ENCODE data around the gene ABCC2. TPM values are rescaled to one million over a fixed set of nuclear protein-coding genes. Genes with fewer than 3 reads are reported as not detected.

ABCC2 gene
- total RNA-seq, 1 experiment from 2014 or later = 1.3 TPM

GRCh38 chr10:99777918-99778714 is 4.3 kb upstream of the ABCC2 start:
- CTCF ChIA-PET = interaction anchor here (0.6 kb wide), 1 partner anchor 556 kb away, joined by 5 read pairs; no protein-coding TSS in a partner anchor
- Histone ChIP-seq H3K9me3 (ENCODE audit: low read depth, low read length, poor library complexity, severe bottlenecking) (no peaks in the 10 kb centered on the region), H3K27me3 (replicated peaks; ENCODE audit: insufficient read depth, low read depth, low read length, poor library complexity) (no peaks in the 10 kb centered on the region), H3K4me1 (ENCODE audit: insufficient read depth, low read length, poor library complexity, severe bottlenecking) (peaks cover 31% of the 10 kb centered on the region), H3K36me3 (ENCODE audit: insufficient read depth, low read length, poor library complexity, severe bottlenecking) (no peaks in the 10 kb centered on the region), H3K4me3 (ENCODE audit: low read depth, low read length, poor library complexity, severe bottlenecking) (no peak overlapping the region), H3K27ac (ENCODE audit: low read depth, low read length, poor library complexity, severe bottlenecking) (peak overlapping the region; percentile 74)
- BruUV-seq (replicated peaks) = no TSS peak
- TF ChIP-seq CTCF (conservative IDR thresholded peaks at IDR 0.05; ENCODE audit: low read depth, low read length) = no peak
- TF ChIP-seq EZH2 (IDR thresholded peaks at IDR 0.05; ENCODE audit: borderline replicate concordance, low read depth, low read length, poor library complexity, severe bottlenecking) = no peak
- POLR2A ChIA-PET (ENCODE audit: low non-redundant PET) = no interaction called here
- intact Hi-C loops (cut with micrococcal nuclease; ENCODE audit: unreplicated experiment) = no loop called here
- peak; percentile 66 for DNase-seq (ENCODE audit: low spot score)

GRCh38 chr10:99779335-99779734 is 3.1 kb upstream of the ABCC2 start:
- peak overlapping the region; percentile 74 for H3K27ac ChIP-seq (ENCODE audit: low read depth, low read length, poor library complexity, severe bottlenecking)
- POLR2A ChIA-PET (ENCODE audit: low non-redundant PET) = no interaction called here
- no peaks in the 10 kb centered on the region for H3K36me3 ChIP-seq (ENCODE audit: insufficient read depth, low read length, poor library complexity, severe bottlenecking)
- TF ChIP-seq EZH2 (IDR thresholded peaks at IDR 0.05; ENCODE audit: borderline replicate concordance, low read depth, low read length, poor library complexity, severe bottlenecking) (no peak), CTCF (conservative IDR thresholded peaks at IDR 0.05; ENCODE audit: low read depth, low read length) (no peak)
- intact Hi-C loops (cut with micrococcal nuclease; ENCODE audit: unreplicated experiment) = no loop called here
- H3K27me3 ChIP-seq (replicated peaks; ENCODE audit: insufficient read depth, low read depth, low read length, poor library complexity) = no peaks in the 10 kb centered on the region
- H3K9me3 ChIP-seq (ENCODE audit: low read depth, low read length, poor library complexity, severe bottlenecking) = no peaks in the 10 kb centered on the region
- peak; percentile 71 for DNase-seq (ENCODE audit: low spot score)
- CTCF ChIA-PET = interaction anchor here (0.6 kb wide), 2 partner anchors 11 to 216 kb away, joined by 5 read pairs; no protein-coding TSS in a partner anchor
- BruUV-seq (replicated peaks) = no TSS peak
- no peak overlapping the region for H3K4me3 ChIP-seq (ENCODE audit: low read depth, low read length, poor library complexity, severe bottlenecking)
- H3K4me1 ChIP-seq (ENCODE audit: insufficient read depth, low read length, poor library complexity, severe bottlenecking) = peaks cover 31% of the 10 kb centered on the region

- peaks cover 18% of the 10 kb centered on the region for H3K4me1 ChIP-seq (ENCODE audit: insufficient read depth, low read length, poor library complexity, severe bottlenecking)
- no peak overlapping the region for H3K27ac ChIP-seq (ENCODE audit: low read depth, low read length, poor library complexity, severe bottlenecking)
- no TSS peak for BruUV-seq (replicated peaks)
- DNase-seq (ENCODE audit: low spot score) = no peak
- H3K36me3 ChIP-seq (ENCODE audit: insufficient read depth, low read length, poor library complexity, severe bottlenecking) = no peaks in the 10 kb centered on the region
- no peaks in the 10 kb centered on the region for H3K27me3 ChIP-seq (replicated peaks; ENCODE audit: insufficient read depth, low read depth, low read length, poor library complexity)
- intact Hi-C loops (cut with micrococcal nuclease; ENCODE audit: unreplicated experiment) = no loop called here
- H3K4me3 ChIP-seq (ENCODE audit: low read depth, low read length, poor library complexity, severe bottlenecking) = no peak overlapping the region
- TF ChIP-seq CTCF (conservative IDR thresholded peaks at IDR 0.05; ENCODE audit: low read depth, low read length) (no peak), EZH2 (IDR thresholded peaks at IDR 0.05; ENCODE audit: borderline replicate concordance, low read depth, low read length, poor library complexity, severe bottlenecking) (no peak)
- POLR2A ChIA-PET (ENCODE audit: low non-redundant PET) = no interaction called here
- CTCF ChIA-PET = no interaction called here
- H3K9me3 ChIP-seq (ENCODE audit: low read depth, low read length, poor library complexity, severe bottlenecking) = no peaks in the 10 kb centered on the region
Observed at GRCh38 chr10:99781734-99782429, 558 bp upstream of the ABCC2 start.

Measured in A673 (cell line).